Measurements from ENCODE around the gene GRK5. TPM values are rescaled to one million over a fixed set of nuclear protein-coding genes. Genes with fewer than 3 reads are reported as not detected.
A peak's percentile ranks its signal among the peaks of the same experiment; 100 is the strongest.

GRK5 gene
- total RNA-seq, 1 experiment from 2014 or later, result 1.2 TPM

DNA sequence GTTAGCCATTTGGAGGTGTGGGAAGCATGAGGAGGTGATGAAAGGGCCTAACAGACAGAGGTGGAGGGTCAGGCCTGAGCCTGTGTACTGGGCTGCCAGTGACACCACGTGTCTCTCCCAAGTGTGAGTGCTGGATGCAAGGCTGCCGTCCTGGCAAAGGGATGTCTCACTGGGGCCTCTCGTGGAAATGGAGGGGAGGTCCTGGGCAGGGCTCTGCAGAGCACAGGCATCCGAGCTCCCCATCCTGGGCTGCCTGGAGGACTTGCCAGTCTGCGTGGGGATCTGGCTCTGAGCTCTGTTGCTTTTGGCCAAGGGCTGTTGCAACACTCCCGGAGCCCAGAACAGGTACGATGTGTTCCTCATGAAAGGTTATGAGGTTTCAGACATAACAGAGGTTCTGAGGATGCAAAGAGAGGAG is 77.3 kb downstream of the GRK5 start:
- Histone ChIP-seq H2BK20ac (ENCODE audit: low read depth, low read length, poor library complexity, severe bottlenecking) (no peak overlapping the region), H3K18ac (ENCODE audit: insufficient read length, low read depth, low read length) (no peak overlapping the region), H3K23me2 (ENCODE audit: insufficient read length, low read depth, low read length, poor library complexity, severe bottlenecking) (no peaks in the 10 kb centered on the region), H3K4ac (ENCODE audit: low read depth, low read length) (no peak overlapping the region), H3K9ac (ENCODE audit: extremely low read depth, insufficient read length, low read length) (no peak overlapping the region), H3T11ph (ENCODE audit: low read length) (no peak overlapping the region), H3K79me1 (ENCODE audit: insufficient read depth, low read depth, low read length, poor library complexity, severe bottlenecking) (no peaks in the 10 kb centered on the region), H3K27me3 (ENCODE audit: insufficient read depth, low read length) (no peaks in the 10 kb centered on the region), H2BK120ac (ENCODE audit: low read depth, low read length, poor library complexity, severe bottlenecking) (no peak overlapping the region), H3K23ac (ENCODE audit: insufficient read length, low read depth, low read length) (no peak overlapping the region), H4K91ac (ENCODE audit: insufficient read length, low read depth, low read length) (no peak overlapping the region), H3K27ac (ENCODE audit: insufficient read length, low read depth, low read length) (no peak overlapping the region), H3K4me2 (ENCODE audit: insufficient read depth, insufficient read length, low read length) (no peak overlapping the region), H4K5ac (ENCODE audit: insufficient read length, low read depth, low read length) (no peak overlapping the region), H2AK5ac (ENCODE audit: insufficient read length, low read length) (no peak overlapping the region), H2BK12ac (ENCODE audit: insufficient read length, low read depth, low read length) (no peak overlapping the region), H3K4me1 (ENCODE audit: insufficient read depth, low read length) (no peaks in the 10 kb centered on the region; the same call in 1 of the 2 replicates), H2AFZ (ENCODE audit: low read length) (no peak overlapping the region), H3K14ac (ENCODE audit: insufficient read depth, low read length) (no peak overlapping the region; the same call in 1 of the 2 replicates), H2BK5ac (ENCODE audit: insufficient read length, low read length) (no peak overlapping the region), H3K79me2 (ENCODE audit: insufficient read depth, low read length) (no peaks in the 10 kb centered on the region), H3K56ac (ENCODE audit: insufficient read length, low read depth, low read length) (no peak overlapping the region), H4K20me1 (ENCODE audit: control insufficient read depth, insufficient read depth, insufficient read length) (no peaks in the 10 kb centered on the region), H2BK15ac (ENCODE audit: low read depth, low read length) (no peak overlapping the region), H3K9me3 (ENCODE audit: control insufficient read depth, low read depth, low read length) (no peaks in the 10 kb centered on the region), H4K8ac (replicated peaks; ENCODE audit: insufficient read length, low read depth, low read length) (no peak overlapping the region)
- Mint-ChIP-seq H3K4me1 (peaks cover 0 to 24% of the 10 kb centered on the region in 2 experiments; a peak in 3 of 4 replicates), H3K27ac (peak overlapping the region in 1 of 3 experiments; percentile 70; a peak in 1 of 7 replicates), H3K4me3 (no peak overlapping the region), H3K36me3 (ENCODE audit: insufficient read depth in 1 of 3, low read depth in 3 of 3) (no peaks in the 10 kb centered on the region), H3K9me3 (no peaks in the 10 kb centered on the region; a peak in 1 of 5 replicates), H3K27me3 (ENCODE audit: low read depth) (peaks cover 5% of the 10 kb centered on the region)
- TF ChIP-seq, protein P1, sequence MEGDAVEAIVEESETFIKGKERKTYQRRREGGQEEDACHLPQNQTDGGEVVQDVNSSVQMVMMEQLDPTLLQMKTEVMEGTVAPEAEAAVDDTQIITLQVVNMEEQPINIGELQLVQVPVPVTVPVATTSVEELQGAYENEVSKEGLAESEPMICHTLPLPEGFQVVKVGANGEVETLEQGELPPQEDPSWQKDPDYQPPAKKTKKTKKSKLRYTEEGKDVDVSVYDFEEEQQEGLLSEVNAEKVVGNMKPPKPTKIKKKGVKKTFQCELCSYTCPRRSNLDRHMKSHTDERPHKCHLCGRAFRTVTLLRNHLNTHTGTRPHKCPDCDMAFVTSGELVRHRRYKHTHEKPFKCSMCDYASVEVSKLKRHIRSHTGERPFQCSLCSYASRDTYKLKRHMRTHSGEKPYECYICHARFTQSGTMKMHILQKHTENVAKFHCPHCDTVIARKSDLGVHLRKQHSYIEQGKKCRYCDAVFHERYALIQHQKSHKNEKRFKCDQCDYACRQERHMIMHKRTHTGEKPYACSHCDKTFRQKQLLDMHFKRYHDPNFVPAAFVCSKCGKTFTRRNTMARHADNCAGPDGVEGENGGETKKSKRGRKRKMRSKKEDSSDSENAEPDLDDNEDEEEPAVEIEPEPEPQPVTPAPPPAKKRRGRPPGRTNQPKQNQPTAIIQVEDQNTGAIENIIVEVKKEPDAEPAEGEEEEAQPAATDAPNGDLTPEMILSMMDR (conservative IDR thresholded peaks at IDR 0.05), result no peak
- no CpG with 5 or more reads among the region's 7 CpGs for WGBS (ENCODE audit: extremely low coverage, insufficient read length, low lambda C conversion rate)
- no peak for DNase-seq

Measured in H9 (cell line).